Raji (cell line): ENCODE measurements around the gene SLC4A1.

ENCODE experiments used
- POLR2A ChIP-seq: IDR thresholded peaks from 2 replicates; pipeline ENCODE4 v1.6.1; 2011; ENCODE audit warnings: low read depth, low read length, control low read depth; ENCODE audit not compliant: insufficient read depth

SLC4A1 gene

DNA sequence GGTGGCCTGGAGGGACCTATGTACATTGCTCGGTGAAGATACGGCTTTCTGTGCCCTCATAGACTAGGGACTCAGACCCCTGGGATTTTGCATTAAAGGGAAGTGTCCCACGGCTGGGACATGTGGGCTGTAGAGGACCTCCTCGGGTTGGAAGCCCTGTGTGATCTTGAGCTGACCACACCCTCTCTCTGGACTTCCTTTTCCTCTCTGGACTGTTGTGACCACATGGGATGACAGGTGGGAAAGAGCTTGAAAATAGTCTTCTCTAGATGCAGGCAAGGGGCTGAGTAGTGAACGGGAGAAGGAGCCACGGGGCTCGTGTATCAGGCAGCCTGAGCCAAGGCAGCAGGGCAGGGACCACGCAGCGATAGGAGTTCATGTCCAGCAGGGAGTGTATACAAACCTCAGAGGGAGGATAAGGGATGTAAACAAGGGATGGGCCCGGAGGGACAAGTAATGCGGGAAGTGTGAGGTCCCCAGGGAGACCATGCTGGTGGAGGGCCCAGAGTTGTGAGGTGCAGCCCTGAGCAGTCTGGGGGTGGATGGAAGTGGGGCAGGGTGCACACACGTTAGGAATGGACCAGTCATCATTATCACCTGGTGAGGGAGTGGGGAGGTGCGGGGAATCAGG is 4.5 kb upstream of the SLC4A1 start:
- TF ChIP-seq POLR2A = no peak

DNA sequence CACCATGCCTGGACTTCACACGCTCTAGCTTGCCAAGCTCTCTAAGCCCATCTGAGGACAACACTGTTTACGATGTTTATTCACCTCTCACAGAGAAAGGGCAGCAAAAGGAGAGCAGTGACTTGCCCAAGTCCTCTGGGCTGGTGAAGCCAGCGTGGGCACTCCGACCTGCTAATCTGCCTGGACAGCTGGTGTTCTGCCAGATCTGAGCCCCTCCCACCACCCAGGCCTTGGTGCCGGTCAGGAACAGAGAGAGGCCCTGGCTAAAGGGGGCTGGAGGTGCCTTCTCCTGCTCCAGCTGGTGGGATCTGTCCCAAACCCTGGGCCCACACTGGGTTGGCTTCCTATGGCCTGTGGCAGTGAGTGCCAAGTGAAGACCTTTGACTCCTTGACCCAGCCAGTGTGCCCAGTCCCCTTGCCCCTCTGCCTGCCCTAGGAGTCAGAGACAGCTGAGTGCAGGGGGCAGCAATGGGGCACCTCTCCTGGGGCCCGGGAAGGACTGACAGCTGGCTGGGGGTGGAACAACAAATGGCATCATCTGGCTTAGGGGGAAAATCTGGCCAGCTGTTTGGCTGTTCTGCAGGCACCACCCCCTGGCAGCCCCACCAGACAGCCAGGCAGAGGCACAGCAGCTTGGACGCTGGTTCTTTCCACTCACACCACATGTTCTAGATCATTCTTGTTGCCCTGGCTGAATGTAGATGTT is 1.8 kb upstream of the SLC4A1 start:
- TF ChIP-seq POLR2A = no peak

DNA sequence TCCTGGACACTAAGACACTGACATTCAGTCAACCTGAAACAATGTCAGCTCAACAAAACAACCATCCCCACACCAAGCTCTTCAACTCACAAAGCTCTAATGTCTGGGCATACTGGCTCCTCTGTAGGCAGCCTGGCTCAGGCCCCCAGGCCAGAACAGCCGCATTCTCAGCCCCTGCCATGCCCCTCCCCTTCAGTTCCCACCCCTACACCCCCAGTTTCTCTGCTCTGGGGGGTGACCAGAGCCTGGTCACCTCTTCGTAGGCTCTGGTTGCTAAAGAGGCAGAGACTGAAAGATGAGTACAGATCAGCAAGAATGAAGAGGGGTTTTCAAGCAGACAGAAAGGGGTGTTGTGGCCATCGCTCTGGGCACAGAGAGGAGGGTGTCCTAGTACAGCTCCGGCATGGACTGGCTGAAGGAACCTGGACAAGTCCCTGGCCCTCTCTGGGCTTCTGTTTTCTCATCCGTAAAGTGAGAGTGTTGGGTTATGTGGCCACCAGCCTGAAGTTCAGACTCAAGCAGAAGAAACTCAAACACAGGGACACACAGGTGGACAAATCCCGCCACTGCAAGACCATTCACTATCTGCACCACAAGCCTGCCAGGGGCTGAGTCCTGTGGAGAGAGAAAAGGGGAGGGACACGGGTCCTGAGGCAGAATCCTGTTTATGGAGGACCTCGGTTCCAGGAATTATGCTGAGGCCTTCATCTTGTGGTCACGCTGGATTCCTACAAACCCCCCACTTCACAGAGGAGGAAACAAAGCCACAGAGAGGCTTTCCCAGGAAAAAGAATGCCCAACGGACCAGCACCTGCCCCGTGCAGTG is 987 bp upstream of the SLC4A1 start:
- no peak for TF ChIP-seq POLR2A

DNA sequence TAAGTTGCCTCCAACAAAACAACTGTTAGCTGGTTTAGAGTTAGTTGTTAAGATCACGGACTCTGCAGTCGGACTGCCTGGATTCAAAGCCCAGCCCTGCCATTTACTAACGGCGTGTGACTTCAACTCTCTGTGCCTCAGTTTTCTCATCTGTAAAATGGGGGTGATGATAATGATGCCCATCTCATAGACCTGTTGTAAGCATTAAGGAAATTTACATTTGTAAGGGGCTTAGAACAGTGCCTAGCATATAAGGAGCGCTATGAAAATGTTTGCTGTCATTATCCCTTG is 825 bp downstream of the SLC4A1 start:
- TF ChIP-seq POLR2A = no peak

DNA sequence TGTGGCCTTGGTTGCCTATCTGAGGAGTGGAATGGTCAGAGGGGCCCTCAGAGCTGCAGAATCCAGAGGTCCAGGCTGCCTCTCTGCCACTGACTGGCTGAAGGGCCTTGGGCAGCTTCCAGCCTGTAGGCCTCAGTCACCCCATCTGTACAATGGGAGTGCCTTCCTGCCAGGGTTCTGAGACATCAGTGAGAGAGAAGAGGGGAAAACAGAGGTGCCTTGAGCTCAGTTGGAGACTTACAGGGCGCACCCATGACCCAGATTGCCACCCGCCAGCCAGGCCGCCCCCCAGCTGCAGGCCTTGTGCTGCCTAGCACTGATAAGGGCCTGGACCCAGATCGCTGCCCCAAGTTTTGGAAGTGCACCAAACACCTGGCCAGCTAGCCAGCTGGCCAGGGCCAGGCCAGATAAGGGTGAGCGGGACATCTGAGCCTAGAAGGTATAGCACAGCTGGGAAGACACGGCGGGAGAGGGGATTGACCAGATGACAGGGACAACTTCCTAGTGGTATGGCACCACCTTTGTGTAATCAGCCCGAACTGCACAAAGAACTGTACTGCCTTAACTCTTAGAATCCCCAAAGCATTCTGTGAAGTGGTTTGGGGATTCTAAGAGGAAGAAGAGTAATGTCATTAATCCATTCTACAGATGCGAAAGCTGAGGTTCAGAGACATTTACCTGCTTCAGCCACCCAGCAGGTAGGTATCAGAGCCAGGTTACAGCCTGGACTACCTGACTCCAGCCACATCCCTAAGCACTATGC is 1.4 kb downstream of the SLC4A1 start:
- TF ChIP-seq POLR2A = no peak

DNA sequence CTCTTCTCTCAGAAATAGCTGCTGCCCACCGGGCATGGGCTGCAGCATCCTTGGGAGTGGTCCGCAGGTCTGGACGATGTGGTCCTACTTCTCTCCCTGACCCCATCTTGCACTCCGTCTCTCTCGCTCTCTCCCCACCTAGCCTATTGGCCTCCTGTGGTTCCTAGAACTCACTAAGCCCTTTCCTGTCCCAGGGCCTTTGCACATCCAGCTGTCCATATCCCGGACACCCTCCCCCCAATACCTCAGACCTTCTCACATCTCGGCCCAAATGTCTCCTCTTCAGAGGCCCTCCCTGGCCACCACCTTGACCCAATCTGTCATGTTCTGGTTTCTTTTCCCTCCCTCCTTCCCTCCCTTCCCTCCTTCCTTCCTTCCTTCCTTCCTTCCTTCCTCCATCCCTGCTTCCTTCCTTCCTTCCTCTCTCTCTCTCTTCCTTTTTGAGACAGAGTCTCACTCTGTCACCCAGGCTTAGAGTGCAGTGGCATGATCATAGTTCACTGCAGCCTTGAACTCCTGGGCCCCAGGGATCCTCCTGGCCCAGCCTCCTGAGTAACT is 4.5 kb downstream of the SLC4A1 start:
- TF ChIP-seq POLR2A = no peak

DNA sequence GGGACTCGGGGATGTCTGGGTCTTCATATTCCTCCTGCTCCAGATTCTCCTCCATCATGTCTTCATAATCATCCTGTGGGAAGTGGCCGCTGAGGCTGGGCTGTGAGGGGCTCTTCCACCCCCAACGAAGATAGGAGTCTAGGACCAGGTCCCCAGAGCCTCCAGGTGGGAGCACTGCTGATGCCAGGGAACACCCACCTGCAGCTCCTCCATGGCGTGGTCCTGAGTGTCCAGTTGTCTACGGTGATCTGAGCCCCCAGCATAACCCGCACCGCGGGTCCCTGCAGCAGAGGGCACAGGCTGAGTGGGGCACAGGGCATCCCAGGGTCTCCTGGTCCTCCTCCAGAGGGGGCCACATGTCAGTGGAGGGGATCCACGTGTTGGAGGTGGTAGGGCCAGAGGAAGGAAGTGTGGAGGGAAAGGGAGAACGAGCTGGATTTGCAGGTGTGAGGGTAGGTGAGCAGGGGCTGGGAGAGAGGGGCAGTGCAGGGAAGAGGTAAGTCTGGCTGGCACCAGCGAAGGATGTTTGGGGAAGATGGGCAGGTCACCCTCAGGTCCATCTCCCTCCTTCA is 5.2 kb downstream of the SLC4A1 start:
- no peak for TF ChIP-seq POLR2A

DNA sequence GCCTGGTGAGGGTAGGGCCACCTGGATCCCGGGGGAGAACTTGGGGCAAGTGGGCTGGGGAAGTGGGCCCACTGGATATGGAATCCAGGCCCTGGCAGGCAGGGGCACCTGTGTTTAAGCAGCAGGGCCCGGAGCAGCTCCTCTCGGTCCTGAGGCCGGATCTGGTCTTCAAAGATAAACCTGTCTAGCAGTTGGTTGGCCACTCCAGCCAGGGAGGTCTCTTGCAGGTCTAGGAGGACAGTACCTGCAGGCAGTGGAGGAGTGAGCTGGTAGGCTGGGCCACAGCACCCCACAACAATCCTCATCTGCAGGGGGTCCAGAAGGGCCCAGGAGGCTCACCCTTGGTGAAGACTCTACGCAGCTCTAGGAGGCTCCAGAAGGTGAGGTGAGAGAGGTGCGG is 7.6 kb downstream of the SLC4A1 start:
- no peak for TF ChIP-seq POLR2A

DNA sequence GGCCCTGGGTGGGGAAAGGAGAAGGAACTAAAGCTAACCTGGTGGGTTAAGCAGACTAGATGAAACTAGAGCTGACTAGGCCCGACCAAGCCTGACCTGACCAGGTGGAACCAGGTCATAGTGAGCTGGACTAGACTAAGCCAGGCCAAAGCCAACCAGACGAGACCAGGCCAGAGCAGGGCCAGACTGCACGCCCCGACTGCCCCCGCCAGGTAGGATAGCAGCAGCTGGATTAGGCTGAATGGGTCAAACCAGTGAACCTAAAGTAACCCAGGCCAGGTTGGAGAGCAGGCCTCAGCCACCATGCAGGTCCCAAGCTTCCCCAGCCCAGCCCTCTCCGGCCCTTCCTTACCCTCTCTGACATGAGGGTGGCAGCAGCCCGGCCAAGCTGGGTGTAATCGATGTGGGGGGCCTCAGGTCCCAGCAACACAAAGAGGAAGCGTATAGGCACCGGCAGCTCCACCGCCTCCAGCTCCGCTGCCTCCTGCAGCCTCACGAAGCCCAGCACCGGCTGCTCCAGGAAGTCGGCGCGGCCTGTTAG is 9.1 kb downstream of the SLC4A1 start:
- no peak for TF ChIP-seq POLR2A

DNA sequence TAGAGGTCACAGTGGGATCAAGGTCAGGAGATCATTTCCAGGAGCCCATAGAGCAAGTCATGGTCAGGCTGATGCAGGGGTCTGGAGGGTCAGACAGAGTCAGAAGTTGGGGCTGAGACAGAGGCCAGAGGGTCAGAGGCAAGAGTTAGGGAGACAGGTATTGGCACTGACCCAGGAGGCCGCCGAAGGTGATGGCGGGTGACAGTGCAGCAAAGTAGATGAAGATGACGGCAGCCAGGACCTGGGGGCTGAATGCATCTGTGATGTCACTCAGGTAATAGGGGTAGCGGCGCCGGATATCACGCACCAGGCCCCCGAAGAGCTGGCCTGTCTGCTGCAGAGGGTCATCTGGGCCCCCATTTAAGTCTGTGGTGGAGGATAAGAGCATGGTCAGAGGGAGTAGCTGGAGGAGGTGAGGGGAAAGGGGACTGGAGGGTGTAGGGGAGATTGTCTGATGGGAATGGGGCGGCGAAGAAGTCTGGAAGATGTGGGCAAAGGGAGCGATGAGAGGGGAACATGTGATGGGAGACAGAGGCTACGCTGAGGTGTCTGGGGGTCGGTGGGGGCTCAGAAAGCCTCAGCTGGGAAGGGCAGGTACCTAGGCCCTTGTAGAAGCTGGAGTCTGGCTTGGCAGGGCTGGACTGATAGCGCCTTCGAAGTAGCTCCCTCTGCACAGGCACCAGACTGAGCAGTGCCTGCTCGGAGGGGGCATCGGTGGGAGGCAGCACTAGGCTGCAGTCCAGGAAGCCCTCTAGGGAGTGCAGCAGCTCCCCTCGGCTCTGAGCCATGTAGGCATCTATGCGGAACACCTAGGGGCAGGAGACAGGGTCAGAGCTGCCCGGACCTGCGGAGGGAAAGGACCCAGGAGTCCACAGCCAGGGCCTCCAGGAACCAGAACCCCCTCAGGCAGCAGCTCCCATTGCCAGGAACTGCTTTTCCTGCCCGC is 9.8 kb downstream of the SLC4A1 start:
- no peak for TF ChIP-seq POLR2A

DNA sequence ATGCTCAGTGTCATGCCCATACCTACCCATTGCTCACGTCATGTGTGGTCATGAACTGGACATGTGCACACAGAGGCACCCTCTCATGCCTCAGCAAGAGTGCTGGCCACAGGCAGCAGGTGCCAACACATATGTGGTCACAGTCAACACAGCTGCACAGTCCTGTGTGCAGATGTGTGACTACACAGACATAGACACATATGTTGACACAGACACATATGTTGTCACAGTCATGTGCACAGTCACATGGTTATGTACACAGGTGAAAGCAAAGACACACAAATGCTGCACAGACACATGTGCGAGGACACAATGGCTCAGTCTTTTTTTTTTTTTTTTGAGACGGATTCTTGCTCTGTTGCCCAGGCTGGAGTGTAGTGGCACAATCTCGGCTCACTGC is 11.3 kb downstream of the SLC4A1 start:
- TF ChIP-seq POLR2A = no peak

DNA sequence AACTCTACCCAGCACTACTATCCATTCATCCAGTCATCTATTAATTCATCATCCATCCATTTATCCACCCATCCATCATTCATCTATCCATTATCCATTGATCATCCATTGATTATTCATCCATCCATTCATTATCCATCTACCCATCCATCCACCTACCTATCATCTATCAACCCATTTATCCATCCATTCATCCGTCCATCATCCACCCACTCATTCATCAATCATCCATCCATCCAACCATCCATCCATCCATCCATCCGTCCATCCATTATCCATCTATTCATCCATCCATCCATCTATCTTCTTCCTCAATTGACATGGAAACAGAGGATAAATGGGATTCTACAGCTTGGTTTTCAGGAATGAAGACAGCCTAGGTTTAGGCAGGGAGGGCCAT is 12.0 kb downstream of the SLC4A1 start:
- no peak for TF ChIP-seq POLR2A

DNA sequence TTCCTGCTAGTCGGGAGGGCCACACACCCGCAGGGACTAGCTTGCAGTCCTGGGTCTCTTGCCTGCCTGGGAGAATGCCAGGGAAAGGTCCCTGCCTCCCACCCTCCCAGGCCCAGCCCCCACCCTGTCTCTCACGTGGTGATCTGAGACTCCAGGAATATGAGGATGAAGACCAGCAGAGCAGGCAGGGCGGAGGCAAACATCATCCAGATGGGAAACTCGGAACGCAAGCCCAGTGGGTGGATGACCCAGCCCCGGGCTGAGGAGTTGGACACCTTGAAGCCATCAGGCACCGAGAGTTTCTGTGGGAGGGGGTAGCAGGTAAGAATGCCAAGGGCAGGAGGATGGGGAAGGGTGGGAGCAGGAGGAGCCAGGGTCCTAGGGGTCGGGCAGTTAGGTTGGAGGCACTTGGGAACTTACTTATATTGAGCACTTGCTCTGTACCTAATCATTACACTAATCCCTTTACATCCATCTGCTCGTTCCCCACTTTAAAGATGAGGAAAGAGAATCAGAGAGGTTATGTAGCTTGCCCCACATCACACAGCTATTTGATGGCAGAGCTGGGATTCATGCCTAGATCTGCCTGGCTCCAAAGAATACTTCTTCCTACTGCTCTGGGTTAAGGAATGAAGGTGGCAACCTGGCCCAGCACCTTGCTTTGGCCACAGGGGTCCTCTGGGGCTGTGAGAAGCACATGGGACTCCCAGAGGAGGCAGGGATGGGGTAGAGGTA is 13.4 kb downstream of the SLC4A1 start:
- TF ChIP-seq POLR2A = no peak

DNA sequence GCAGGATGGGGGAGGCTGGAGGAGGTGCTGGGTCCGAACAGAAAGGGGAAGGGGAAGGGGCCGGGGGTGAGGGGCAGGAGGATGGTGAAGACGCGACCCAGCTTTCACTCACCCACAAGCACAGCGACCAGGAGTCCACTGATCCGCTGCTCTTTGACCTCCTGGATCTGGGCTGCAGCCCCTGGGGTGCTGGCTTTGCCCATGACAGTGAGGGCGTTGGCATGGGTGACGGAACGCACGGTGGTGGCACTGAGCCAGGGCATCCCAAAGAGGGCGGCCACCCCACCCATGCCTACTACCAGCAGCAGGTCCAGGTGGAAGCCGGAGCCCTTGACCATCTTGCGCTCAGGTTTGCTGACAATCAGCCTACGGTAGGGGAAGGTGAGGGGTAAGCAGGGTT is 14.9 kb downstream of the SLC4A1 start:
- TF ChIP-seq POLR2A = no peak
